Muscle layer of duodenum (tissue), 2 donors: ENCODE results near the gene PIGS.

Experiments used
- H3K27ac ChIP-seq: one replicate; pipeline ENCODE4 v1.7.0; 2013; ENCODE audit warnings: mild to moderate bottlenecking, low read length
- H3K27me3 ChIP-seq: one replicate; pipeline ENCODE4 v1.7.0; 2013; ENCODE audit warnings: low read depth, mild to moderate bottlenecking, control low read depth, low read length
- H3K36me3 ChIP-seq, 2 donors: one replicate each; pipeline ENCODE4 v1.7.0; 2013; ENCODE audit warnings: low read length in 2 of 2, control low read depth in 1 of 2, mild to moderate bottlenecking in 1 of 2; ENCODE audit not compliant: insufficient read depth in 2 of 2, control insufficient read depth in 1 of 2
- H3K4me1 ChIP-seq, 2 donors: one replicate each; pipeline ENCODE4 v1.7.0; 2013; ENCODE audit warnings: low read length in 2 of 2, mild to moderate bottlenecking in 2 of 2, control low read depth in 1 of 2, moderate library complexity in 1 of 2; ENCODE audit not compliant: insufficient read depth in 2 of 2, control insufficient read depth in 1 of 2
- H3K4me3 ChIP-seq, 2 donors: one replicate each; pipeline ENCODE4 v1.7.0; 2013; ENCODE audit warnings: low read length in 2 of 2, low read depth in 1 of 2, mild to moderate bottlenecking in 1 of 2
- H3K9me3 ChIP-seq, 2 donors: one replicate each; pipeline ENCODE4 v1.7.0; 2013; ENCODE audit warnings: low read length in 2 of 2, control low read depth in 1 of 2, mild to moderate bottlenecking in 1 of 2; ENCODE audit not compliant: control insufficient read depth in 1 of 2
- donor health status: healthy.

PIGS gene

GRCh38 chr17:28549236-28550132 lies 21.8 kb downstream of the PIGS start:
- no peaks in the 10 kb centered on the region for H3K27me3 ChIP-seq
- peaks cover 12 to 17% of the 10 kb centered on the region in 2 donors for H3K36me3 ChIP-seq
- H3K27ac ChIP-seq: no peak overlapping the region
- H3K4me1 ChIP-seq: peaks cover 4 to 29% of the 10 kb centered on the region in 2 donors
- no peaks in the 10 kb centered on the region for H3K9me3 ChIP-seq
- no peak overlapping the region for H3K4me3 ChIP-seq

GRCh38 chr17:28548417-28549130 lies 22.8 kb downstream of the PIGS start:
- Histone ChIP-seq H3K27me3 (no peaks in the 10 kb centered on the region), H3K4me1 (peaks cover 4 to 29% of the 10 kb centered on the region in 2 donors), H3K9me3 (no peaks in the 10 kb centered on the region), H3K4me3 (no peak overlapping the region), H3K36me3 (peaks cover 2 to 8% of the 10 kb centered on the region in 2 donors), H3K27ac (no peak overlapping the region)

- Histone ChIP-seq H3K36me3 (peaks cover 0 to 5% of the 10 kb centered on the region in 2 donors), H3K27me3 (no peaks in the 10 kb centered on the region), H3K4me1 (peaks cover 4 to 29% of the 10 kb centered on the region in 2 donors), H3K9me3 (no peaks in the 10 kb centered on the region), H3K27ac (no peak overlapping the region), H3K4me3 (no peak overlapping the region)
These were observed 23.5 kb downstream of the PIGS start for GRCh38 chr17:28547623-28548416.

- no peak overlapping the region for H3K27ac ChIP-seq
- H3K4me1 ChIP-seq: peaks cover 4 to 29% of the 10 kb centered on the region in 2 donors
- no peaks in the 10 kb centered on the region for H3K27me3 ChIP-seq
- H3K4me3 ChIP-seq: no peak overlapping the region
- H3K36me3 ChIP-seq: peaks cover 0 to 5% of the 10 kb centered on the region in 2 donors
- H3K9me3 ChIP-seq: no peaks in the 10 kb centered on the region
These were observed 24.2 kb downstream of the PIGS start for GRCh38 chr17:28547096-28547622.

- Histone ChIP-seq H3K27me3 (no peaks in the 10 kb centered on the region), H3K4me1 (peaks cover 0 to 18% of the 10 kb centered on the region in 2 donors), H3K9me3 (no peaks in the 10 kb centered on the region), H3K4me3 (no peak overlapping the region), H3K27ac (no peak overlapping the region), H3K36me3 (peaks cover 0 to 5% of the 10 kb centered on the region in 2 donors)
These were observed 25.4 kb downstream of the PIGS start for GRCh38 chr17:28545787-28546415.

- H3K4me1 ChIP-seq: peaks cover 0 to 11% of the 10 kb centered on the region in 2 donors
- peaks cover 0 to 5% of the 10 kb centered on the region in 2 donors for H3K36me3 ChIP-seq
- H3K9me3 ChIP-seq: no peaks in the 10 kb centered on the region
- H3K4me3 ChIP-seq: no peak overlapping the region
- H3K27ac ChIP-seq: no peak overlapping the region
- H3K27me3 ChIP-seq: no peaks in the 10 kb centered on the region
These were observed 26.2 kb downstream of the PIGS start for GRCh38 chr17:28545141-28545503.

GRCh38 chr17:28544402-28545140 lies 26.8 kb downstream of the PIGS start:
- H3K27ac ChIP-seq: no peak overlapping the region
- H3K4me3 ChIP-seq: no peak overlapping the region
- no peaks in the 10 kb centered on the region for H3K9me3 ChIP-seq
- H3K27me3 ChIP-seq: no peaks in the 10 kb centered on the region
- peaks cover 0 to 5% of the 10 kb centered on the region in 2 donors for H3K4me1 ChIP-seq
- peaks cover 0 to 5% of the 10 kb centered on the region in 2 donors for H3K36me3 ChIP-seq

- Histone ChIP-seq H3K36me3 (no peaks in the 10 kb centered on the region), H3K27ac (no peak overlapping the region), H3K9me3 (no peaks in the 10 kb centered on the region), H3K4me3 (no peak overlapping the region), H3K27me3 (no peaks in the 10 kb centered on the region), H3K4me1 (no peaks in the 10 kb centered on the region)
These were observed 29.9 kb downstream of the PIGS start for GRCh38 chr17:28541439-28541838.

GRCh38 chr17:28540231-28540630 lies 31.1 kb downstream of the PIGS start:
- Histone ChIP-seq H3K27ac (no peak overlapping the region), H3K36me3 (no peaks in the 10 kb centered on the region), H3K4me3 (no peak overlapping the region), H3K4me1 (no peaks in the 10 kb centered on the region), H3K9me3 (no peaks in the 10 kb centered on the region), H3K27me3 (no peaks in the 10 kb centered on the region)

GRCh38 chr17:28538296-28538895 lies 32.9 kb downstream of the PIGS start:
- Histone ChIP-seq H3K4me1 (no peaks in the 10 kb centered on the region), H3K27ac (no peak overlapping the region), H3K9me3 (no peaks in the 10 kb centered on the region), H3K36me3 (no peaks in the 10 kb centered on the region), H3K4me3 (no peak overlapping the region), H3K27me3 (no peaks in the 10 kb centered on the region)
